ENCODE results near the gene DUSP3. TPM values are rescaled to one million over a fixed set of nuclear protein-coding genes. Genes with fewer than 3 reads are reported as not detected.

DUSP3 gene
- total RNA-seq, 2 experiments from 2014 or later = 10.6 to 12.6 TPM

- H3K36me3 ChIP-seq (ENCODE audit: insufficient read depth, low read length) = no peaks in the 10 kb centered on the region
- no peak for DNase-seq
- H3K9me3 ChIP-seq (ENCODE audit: control insufficient read depth in 1 of 2, insufficient read depth in 1 of 2, low read length in 2 of 2) = no peaks in the 10 kb centered on the region
- H3K4me3 Mint-ChIP-seq = no peak overlapping the region
- intact Hi-C loops (cut with DNase I, micrococcal nuclease) = no loop called here
- H3K4me1 Mint-ChIP-seq (ENCODE audit: low read depth) = no peaks in the 10 kb centered on the region
- H3K36me3 Mint-ChIP-seq (ENCODE audit: low read depth) = no peaks in the 10 kb centered on the region
- H3K27ac Mint-ChIP-seq = no peak overlapping the region
- no peaks in the 10 kb centered on the region for H3K4me1 ChIP-seq (ENCODE audit: insufficient read depth, low read length)
- ChIA-PET POLR2A (interaction anchor here (0.6 kb wide), 1 partner anchor 48 kb away, joined by 3 read pairs; no protein-coding TSS in a partner anchor), CTCF (no interaction called here)
- H3K27me3 ChIP-seq (ENCODE audit: control insufficient read depth in 1 of 2, insufficient read depth in 2 of 2, low read length in 2 of 2) = no peaks in the 10 kb centered on the region
- H3K4me3 ChIP-seq (ENCODE audit: low read length) = no peak overlapping the region
- ATAC-seq (ENCODE audit: poor library complexity) = no peak
- H3K27me3 Mint-ChIP-seq = no peaks in the 10 kb centered on the region
- no peak overlapping the region for H3K27ac ChIP-seq (ENCODE audit: low read depth in 1 of 2, low read length in 2 of 2)
- H3K9me3 Mint-ChIP-seq = no peaks in the 10 kb centered on the region
- TF ChIP-seq CTCF (IDR thresholded peaks at IDR 0.05) = no peak
Measured at GRCh38 chr17:43816336-43817320, 37.9 kb upstream of the DUSP3 start.

- CTCF ChIA-PET = no interaction called here
- no peak for ATAC-seq (ENCODE audit: poor library complexity)
Measured at GRCh38 chr17:43814714-43815113, 35.9 kb upstream of the DUSP3 start.

GRCh38 chr17:43814026-43814425 lies 35.2 kb upstream of the DUSP3 start:
- ATAC-seq (ENCODE audit: poor library complexity) (no peak), DNase-seq (no peak)
- Histone ChIP-seq H3K27ac (ENCODE audit: low read depth in 1 of 2, low read length in 2 of 2) (no peak overlapping the region), H3K27me3 (ENCODE audit: control insufficient read depth in 1 of 2, insufficient read depth in 2 of 2, low read length in 2 of 2) (no peaks in the 10 kb centered on the region), H3K9me3 (ENCODE audit: control insufficient read depth in 1 of 2, insufficient read depth in 1 of 2, low read length in 2 of 2) (no peaks in the 10 kb centered on the region), H3K4me3 (ENCODE audit: low read length) (no peak overlapping the region), H3K4me1 (ENCODE audit: insufficient read depth, low read length) (no peaks in the 10 kb centered on the region), H3K36me3 (ENCODE audit: insufficient read depth, low read length) (no peaks in the 10 kb centered on the region)
- ChIA-PET POLR2A (no interaction called here), CTCF (no interaction called here)
- no peak for TF ChIP-seq CTCF (IDR thresholded peaks at IDR 0.05)
- H3K27ac Mint-ChIP-seq = no peak overlapping the region
- H3K4me3 Mint-ChIP-seq = no peak overlapping the region
- no peaks in the 10 kb centered on the region for H3K36me3 Mint-ChIP-seq (ENCODE audit: low read depth)
- no peaks in the 10 kb centered on the region for H3K9me3 Mint-ChIP-seq
- intact Hi-C loops (cut with DNase I, micrococcal nuclease) = no loop called here
- H3K27me3 Mint-ChIP-seq = no peaks in the 10 kb centered on the region
- no peaks in the 10 kb centered on the region for H3K4me1 Mint-ChIP-seq (ENCODE audit: low read depth)

More at GRCh38 chr17:43814714-43815113, 35.9 kb upstream of the DUSP3 start:
- intact Hi-C loops (cut with DNase I, micrococcal nuclease) = no loop called here
- Mint-ChIP-seq H3K9me3 (no peaks in the 10 kb centered on the region), H3K4me1 (ENCODE audit: low read depth) (no peaks in the 10 kb centered on the region), H3K27me3 (no peaks in the 10 kb centered on the region), H3K27ac (no peak overlapping the region), H3K4me3 (no peak overlapping the region), H3K36me3 (ENCODE audit: low read depth) (no peaks in the 10 kb centered on the region)
- Histone ChIP-seq H3K9me3 (ENCODE audit: control insufficient read depth in 1 of 2, insufficient read depth in 1 of 2, low read length in 2 of 2) (no peaks in the 10 kb centered on the region), H3K27ac (ENCODE audit: low read depth in 1 of 2, low read length in 2 of 2) (no peak overlapping the region), H3K36me3 (ENCODE audit: insufficient read depth, low read length) (no peaks in the 10 kb centered on the region), H3K4me1 (ENCODE audit: insufficient read depth, low read length) (no peaks in the 10 kb centered on the region), H3K27me3 (ENCODE audit: control insufficient read depth in 1 of 2, insufficient read depth in 2 of 2, low read length in 2 of 2) (no peaks in the 10 kb centered on the region), H3K4me3 (ENCODE audit: low read length) (no peak overlapping the region)
- POLR2A ChIA-PET = no interaction called here
- DNase-seq = no peak
- TF ChIP-seq CTCF (IDR thresholded peaks at IDR 0.05) = no peak

All from CD4-positive, alpha-beta T cell (primary cell).